G401.6 (cell line): ENCODE measurements around the gene ZNF37A.
"Not testable (repeated sequence)": the region's sequence is repeated elsewhere in the genome, so short reads cannot be mapped to it uniquely, and the experiment has no call there.

ENCODE experiments used
- FAIRE-seq: peaks from 2 replicates; lab custom pipeline; 2012; peaks lifted over from hg19 to GRCh38; lab: Jason Lieb, UNC

The ZNF37A gene

DNA sequence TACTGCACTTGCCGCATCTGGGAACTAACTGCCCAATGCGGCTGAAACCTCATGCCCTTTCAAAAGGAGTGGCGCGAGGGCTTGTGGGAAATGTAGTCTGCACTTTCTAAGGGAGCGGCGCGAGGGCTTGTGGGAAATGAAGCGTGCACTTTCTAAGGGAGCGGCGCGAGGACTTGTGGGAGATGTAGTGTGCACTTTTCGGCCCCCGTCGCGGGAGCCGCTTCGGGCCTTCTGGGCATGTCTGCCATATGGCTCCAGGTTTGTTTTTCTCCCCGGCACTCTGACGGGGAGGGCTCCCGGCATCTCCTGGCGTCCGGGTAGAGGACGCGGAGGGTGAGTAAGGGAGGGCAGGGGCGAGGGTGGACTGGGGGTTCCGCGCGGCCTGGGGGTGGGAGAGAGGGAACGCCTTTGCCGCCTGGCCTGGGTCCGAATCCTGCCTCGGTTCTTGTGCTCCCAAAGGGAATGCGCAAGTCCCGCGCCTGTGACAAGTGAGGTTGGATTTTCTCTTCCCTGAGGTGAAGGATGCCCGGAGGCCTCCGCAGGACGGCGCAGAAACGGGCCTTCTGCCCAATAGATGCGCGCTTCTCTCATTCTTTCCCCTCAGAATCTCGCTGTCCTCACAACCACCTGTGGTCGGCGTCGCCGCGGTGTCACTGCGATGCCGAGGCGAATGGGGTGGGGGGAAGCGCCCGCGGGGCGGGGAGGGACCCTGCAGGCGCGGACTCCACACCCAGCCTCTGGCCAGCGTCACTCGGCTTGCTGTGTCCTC lies at the start of gene ZNF37A:
TSS of gene ZNF37A (plus strand) at position 180 of the 769 bp plus-strand sequence. CDS start 2,281 bp downstream, outside the sequence.
- peak; percentile 96 for FAIRE-seq

DNA sequence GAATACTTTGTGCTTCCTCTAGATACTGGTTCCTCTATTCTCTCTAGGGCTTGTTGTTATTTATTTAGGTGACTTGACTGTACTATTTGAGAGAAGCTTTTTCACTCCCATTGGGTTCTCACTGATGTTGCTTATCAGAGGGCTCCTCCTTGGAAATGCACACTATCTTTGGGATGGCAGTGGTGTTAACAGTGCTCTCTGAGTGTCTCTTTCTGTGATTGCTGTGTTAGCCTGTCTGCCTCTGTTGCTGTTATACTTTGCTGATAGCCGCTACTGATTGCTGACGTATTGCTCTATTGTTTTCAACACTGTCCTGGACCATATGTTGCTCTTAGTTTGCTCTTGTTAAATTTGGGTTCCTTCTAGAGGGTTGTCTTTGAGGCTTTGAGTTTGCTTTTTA lies 49.0 kb upstream of the ZNF37A start:
- FAIRE-seq = no peak

DNA sequence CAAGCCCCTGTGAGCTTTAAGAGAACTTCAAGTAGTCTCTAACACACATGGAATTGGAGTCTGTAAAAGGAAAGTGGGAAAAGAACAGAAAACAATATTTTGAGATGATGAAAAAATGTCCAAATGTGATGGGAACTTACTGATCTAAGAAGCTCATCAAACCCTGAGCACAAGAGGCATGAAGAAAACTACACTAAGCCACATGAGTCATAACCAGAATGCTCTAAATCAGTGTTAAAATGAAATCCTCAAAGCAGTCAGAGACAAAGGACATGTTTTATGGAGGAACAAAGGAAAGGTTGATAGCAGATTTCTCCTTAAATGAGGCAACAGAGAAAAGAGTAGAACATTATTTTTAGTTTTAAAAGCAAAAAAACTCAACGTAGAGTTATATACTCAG lies 46.5 kb upstream of the ZNF37A start:
- FAIRE-seq = no peak

DNA sequence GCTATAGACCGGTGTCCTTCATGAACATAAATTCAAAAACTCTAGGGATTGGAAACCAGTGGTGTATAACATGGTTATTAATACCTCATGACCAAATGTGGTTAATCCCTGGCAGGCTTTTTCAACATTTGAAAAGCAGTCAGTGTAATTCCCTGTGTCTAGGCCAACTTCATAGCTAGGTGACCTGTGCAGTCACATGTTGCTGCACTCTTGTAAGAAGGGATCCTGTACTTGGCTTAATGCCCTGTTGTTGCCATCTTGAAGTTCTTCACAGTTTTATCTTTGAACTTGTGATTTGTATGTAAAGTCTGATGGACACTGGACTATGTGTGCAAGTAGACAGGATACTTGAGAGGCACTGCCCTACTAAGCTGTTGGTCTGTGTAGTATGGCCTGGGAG lies 43.9 kb upstream of the ZNF37A start:
- FAIRE-seq = no peak

DNA sequence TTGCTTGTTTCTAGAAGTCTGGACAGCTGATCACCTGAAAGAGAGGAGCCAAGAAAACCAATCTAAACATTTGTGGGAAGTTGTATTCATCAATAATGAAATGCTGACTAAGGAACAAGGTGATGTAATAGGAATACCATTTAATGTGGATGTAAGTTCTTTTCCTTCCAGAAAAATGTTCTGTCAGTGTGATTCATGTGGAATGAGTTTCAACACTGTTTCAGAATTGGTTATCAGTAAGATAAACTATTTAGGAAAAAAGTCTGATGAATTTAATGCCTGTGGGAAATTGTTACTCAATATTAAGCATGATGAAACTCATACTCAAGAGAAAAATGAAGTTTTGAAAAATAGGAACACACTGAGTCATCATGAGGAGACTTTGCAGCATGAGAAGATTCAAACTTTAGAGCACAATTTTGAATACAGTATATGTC lies 39.8 kb upstream of the ZNF37A start:
- no peak for FAIRE-seq

DNA sequence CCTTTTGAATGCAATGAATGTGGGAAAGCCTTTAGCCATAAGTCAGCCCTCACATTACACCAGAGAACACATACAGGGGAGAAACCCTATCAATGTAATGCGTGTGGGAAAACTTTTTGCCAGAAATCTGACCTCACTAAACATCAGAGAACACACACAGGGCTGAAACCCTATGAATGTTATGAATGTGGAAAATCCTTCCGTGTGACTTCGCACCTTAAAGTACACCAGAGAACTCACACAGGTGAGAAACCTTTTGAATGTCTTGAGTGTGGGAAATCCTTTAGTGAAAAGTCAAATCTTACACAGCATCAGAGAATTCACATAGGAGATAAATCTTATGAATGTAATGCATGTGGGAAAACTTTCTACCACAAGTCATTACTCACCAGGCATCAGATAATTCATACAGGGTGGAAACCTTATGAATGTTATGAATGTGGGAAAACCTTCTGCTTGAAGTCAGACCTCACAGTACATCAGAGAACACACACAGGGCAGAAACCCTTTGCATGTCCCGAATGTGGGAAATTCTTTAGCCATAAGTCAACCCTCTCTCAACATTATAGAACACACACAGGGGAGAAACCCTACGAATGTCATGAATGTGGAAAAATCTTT lies 38.8 kb upstream of the ZNF37A start:
- not testable (repeated sequence) for FAIRE-seq

DNA sequence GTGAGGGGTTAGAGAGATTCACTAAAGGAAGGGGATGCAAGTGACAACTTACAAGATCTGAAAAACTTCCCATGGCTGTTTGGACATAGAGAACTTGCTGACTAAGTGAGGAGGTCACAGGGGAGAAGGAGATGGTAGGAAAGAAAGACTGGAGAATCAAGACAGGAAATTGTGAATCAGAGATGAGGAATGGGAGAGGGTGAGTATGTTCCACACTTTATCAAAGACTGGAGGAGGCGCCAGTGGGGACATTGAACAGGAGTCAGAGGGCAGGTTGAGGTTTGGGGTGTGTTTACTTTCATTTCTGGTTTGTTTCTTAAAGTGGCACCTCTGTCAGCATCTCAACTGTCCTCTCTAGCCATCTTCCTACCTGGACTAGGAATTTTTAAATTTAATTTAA lies 24.5 kb upstream of the ZNF37A start:
- not testable (repeated sequence) for FAIRE-seq

DNA sequence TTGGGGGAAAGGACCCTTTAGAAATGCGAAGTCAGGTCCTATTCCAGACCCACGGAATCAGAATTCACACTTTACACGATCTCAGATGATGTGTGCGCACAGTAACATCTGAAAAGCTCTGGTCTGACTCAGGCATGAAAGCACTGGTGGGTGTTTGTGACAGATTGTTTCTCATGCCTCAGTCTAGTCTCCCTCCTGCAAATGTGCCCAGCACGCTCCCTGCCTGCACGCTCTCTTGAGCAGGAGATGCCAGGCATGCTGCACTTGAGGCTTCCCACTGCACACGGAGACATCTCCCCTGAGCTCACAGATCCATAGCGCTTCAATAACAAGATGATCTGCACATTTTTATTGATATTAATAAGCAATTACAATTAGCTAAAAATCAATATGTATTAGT lies 23.6 kb upstream of the ZNF37A start:
- FAIRE-seq = no peak

DNA sequence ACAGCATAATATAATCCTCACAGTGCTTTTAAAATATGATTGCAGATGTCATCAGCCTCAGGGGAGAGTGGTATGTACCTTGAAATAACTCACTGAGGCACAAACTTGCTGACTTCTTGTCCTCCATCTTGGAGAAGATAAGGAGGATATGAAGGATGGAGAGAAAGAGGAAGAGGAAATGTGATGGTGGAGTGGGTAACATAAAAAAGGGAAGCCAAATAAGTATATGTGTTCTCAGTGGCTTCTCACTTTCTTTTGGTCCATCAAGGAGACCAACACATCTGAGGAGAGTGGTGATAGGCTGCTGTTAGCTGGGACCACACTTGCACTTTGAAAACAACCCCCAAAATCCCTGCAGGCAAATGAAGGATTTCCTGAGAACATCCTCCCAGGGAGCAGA lies 21.6 kb upstream of the ZNF37A start:
- FAIRE-seq = no peak

DNA sequence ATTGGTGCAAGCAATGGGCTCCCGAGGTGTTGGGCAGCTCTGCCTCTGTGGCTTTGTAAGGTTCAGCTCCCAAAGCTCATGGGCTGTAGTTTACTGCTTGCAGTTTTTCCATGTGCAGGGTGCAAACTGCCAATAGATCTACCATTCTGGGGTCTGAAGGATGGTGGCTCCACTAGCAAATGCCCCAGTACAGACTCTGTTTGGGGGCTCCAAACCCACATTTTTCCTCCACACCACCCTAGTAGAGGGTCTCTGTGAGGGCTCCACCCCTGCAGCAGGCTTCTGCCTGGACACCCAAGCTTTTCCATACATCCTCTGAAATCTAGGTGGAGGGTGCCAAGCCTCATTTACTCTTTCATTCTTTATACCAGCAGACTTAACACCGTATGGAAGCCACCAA lies 17.4 kb upstream of the ZNF37A start:
- FAIRE-seq = no peak

DNA sequence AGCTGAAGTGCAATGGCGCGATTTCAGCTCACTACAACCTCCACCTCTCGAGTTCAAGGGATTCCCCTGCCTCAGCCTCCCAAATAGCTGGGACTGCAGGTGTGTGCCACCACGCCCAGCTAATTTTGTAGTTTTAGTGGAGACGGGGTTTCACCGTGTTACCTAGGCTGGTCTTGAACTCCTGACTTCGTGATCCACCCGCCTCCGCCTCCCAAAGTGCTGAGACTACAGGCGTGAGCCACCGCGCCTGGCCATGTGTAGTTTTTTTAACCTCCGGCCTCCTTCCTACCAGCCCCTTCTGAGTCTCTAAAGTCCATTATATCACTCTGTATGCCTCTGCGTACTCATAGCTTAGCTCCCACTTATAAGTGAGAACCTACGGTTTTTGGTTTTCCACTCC lies 819 bp upstream of the ZNF37A start:
- not testable (repeated sequence) for FAIRE-seq

DNA sequence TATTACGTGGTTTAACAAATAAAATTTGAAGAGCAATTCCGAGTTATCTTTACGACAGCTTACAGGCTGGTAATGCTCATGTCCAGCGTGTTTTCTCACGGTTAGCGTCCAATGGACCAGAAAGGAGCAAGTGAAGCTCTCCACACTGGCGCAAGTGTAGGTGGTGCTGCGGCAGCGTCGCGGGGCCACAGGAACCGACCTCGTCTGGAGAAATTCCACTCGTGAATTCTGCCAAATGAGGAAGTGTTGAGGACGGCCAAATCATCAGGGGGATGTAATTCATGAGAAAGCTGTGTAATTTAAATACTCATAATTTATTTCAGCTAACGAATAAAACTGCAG lies 350 bp upstream of the ZNF37A start:
- FAIRE-seq = no peak

DNA sequence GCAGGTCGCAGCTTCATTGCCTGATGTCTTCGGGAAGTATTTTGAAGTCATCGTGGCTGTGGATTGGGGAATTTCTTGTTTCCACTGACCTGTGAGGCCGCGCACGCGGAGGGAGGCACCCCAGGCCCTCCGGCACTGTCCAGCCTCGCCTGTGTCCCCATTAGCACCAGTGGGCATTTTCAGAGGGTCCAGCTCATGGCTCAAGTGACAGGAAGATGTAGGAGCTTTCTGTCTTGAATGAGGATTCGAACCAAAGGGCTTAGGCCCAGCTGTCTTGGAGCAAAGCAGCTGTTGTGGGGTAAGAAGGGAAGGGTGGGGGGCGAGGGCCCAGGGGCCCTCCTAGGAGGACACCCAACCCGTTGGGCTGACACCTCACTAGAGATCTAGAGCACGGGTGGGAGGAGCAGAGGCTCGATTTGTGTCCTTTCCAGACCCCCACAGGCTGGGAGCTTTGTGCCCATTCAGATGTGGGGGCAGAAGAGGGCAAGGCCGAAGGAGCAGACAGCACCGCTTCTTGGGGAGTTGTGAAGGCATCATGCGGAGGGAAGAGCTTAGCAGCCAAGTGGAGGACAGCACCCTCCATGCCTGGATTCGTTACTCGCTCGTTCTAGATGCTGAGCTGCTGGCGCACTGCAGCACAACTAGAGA lies 914 bp downstream of the ZNF37A start:
- FAIRE-seq = no peak

DNA sequence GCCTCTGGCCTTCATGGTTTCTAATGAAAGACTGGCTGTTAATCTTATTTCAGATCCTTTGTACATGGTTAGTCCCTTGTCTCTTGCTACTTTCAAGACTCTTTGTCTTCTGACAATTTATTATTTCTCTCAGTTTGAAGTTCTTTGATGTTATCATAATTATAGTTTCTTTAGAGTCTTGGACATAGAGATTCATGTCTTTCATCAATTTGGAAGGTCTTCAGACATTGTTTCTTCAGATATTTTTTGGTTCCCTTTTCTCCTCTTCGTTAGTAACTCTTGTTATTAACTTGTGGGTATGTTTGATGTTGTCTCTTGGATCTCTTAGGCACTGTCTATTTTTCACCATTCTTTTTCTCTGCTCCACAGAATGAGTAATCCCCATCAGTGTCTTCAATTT lies 8.7 kb downstream of the ZNF37A start:
- FAIRE-seq = no peak

DNA sequence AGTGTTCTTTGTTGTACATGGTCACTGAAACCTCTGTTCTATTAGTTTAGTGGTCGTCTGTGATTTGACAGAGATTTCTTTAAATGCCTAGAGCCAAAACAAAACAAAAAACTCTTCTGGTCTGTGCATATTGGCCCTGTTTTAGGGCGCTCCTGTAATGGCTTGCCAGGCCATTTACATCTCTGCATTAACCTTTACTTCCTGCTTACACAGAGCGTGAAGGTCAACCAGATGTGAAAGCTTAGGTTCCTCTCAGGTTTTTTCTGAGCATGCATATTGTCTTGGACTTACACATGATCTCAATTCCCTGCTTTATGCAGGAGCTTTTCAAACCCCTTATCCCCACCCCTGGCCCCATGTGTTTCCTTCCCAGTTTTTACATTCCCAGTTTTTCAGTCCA lies 9.6 kb downstream of the ZNF37A start:
- no peak for FAIRE-seq

DNA sequence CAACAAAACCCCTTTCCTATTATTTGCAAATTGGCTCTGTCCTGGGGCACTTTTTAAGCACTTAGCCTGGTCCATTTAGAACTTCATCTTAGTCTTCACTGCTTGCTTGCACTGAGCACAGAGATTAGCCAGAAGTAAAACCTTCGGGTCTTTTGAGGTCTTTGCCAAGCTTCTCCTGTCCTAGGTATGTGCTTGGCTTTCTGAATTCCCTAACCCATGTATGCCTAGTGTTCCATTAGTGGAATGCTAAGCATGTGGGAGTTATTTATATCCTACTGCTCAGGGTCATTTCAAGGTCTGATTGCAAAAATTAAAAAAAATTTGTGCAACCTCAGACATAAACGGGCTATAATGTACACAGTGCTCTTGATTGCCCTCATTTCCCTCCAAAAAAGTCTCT lies 18.0 kb downstream of the ZNF37A start:
- no peak for FAIRE-seq

DNA sequence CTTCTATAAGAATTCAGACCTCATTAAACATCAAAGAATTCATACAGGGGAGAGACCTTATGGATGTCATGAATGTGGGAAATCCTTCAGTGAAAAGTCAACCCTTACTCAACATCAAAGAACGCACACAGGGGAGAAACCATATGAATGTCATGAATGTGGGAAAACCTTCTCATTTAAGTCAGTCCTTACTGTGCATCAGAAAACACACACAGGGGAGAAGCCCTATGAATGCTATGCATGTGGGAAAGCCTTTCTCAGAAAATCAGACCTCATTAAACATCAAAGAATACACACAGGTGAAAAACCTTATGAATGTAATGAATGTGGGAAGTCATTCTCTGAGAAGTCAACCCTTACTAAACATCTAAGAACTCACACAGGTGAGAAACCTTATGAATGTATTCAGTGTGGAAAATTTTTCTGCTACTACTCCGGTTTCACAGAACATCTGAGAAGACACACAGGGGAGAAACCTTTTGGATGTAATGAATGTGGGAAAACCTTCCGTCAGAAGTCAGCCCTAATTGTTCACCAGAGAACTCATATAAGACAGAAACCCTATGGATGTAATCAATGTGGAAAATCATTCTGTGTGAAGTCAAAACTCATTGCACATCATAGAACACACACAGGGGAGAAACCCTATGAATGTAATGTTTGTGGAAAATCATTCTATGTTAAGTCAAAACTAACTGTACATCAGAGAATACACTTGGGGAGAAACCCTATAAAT lies 24.1 kb downstream of the ZNF37A start:
- FAIRE-seq = no peak

DNA sequence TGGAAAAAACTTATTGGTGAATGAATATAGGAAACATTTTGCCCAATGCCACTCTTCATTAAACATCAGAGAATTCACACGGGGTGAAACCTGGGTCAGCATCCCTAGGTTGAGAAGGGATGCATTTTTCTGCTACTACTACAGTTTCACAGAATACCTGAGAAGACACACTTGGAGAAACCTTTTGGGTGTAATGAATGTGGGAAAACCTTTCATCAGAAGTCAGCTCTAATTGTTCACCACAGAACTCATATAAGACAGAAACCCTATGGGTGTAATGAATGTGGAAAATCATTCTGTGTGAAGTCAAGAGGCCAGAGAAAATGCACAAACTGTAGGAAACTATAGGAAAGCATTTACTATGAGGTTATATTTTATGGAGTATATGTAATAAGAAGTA lies 24.9 kb downstream of the ZNF37A start:
- FAIRE-seq = no peak

DNA sequence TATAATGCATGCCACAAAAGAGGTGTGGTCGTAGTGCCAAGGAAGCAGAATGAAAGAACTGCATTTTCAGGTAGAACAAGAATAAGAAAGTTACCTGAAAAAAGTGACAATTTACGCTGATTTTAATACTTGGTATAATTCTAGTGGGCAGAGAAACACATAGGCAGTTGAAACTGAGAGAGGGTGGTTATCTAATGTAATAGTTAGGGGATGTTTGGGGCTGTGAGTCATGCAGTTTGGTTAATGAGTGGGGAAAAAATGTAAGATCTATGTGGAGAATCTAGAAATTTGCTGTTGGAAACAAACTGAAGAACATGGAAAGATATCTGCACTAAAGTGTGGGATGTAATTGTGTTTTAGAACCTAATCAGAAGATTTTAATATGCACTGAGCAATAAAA lies 33.7 kb downstream of the ZNF37A start:
- no peak for FAIRE-seq

DNA sequence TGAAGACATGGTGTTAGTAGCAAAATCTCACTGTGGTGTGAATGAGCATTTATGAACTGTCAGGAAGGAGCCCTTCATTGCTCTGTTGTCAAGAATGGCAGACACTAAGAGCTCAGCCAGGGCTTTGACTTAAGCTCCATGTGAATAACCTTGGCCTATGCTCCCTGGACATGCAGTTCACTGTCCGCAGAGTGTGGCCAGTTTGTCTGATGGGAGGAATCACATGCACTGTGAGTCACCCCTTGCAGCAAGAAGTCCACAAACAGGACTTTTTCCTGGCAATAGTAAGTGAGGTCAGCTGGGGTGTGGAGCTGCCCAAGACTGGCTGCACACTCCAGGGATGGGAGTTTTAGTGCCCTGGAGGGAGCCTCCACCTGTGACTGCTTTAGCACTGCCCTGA lies 49.5 kb downstream of the ZNF37A start:
- no peak for FAIRE-seq

DNA sequence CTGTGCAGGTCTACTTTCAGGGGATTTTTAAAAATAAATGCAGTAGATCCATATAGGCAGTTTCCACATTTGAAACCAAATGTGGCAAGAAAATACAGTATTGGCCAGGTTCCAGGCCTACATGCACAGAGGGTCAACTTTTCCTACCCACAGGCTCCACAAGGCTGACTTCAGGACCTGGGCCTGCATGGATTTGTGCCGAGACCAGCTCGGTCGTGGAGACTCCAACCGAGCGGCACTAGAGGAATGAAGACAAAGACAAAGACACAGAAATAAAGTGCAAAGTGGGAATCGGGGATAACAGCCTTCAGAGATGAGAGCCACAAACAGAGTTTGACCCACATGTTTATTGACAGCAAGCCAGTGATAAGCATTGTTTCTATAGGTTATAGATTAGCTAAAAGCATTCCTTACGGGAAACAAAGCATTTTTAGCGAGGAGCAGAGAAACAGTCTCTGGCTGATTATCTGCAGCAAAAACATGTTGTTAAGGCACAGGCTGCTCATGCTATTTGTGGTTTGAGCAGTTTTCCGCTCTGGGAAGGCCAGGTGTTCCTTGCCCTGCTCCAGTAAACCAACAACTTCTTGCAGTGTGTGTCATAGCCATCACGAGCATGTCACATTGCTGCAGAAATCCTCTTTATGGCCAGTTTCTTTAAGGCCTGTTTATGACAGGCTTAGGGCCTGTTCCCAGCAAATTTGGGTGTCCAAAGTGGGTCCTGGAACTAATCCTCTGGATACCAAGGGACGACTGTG lies 52.6 kb downstream of the ZNF37A start:
- no peak for FAIRE-seq

DNA sequence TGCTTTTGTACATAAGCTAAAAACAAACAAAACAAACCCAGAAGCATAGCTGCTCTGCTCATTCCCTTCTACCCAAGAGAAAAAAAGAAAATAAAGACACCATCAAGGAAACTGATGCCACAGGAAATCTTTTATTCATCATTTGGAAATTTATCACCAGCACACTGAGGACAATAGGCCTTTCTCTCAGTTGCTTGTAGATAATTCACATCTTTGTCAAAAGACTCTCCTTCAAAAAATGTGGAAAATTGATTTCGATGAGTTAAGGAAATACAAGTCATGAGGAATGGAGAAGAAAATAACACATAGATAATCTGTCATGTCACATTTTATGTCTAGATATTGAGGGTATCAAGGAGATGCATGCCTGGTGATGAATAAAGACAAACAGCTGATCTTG lies 53.5 kb downstream of the ZNF37A start:
- no peak for FAIRE-seq
